ENCODE results near the gene RBM12. TPM values are rescaled to one million over a fixed set of nuclear protein-coding genes. Genes with fewer than 3 reads are reported as not detected.

Gene RBM12
- total RNA-seq, 1 experiment from 2014 or later, result 142 TPM

DNA sequence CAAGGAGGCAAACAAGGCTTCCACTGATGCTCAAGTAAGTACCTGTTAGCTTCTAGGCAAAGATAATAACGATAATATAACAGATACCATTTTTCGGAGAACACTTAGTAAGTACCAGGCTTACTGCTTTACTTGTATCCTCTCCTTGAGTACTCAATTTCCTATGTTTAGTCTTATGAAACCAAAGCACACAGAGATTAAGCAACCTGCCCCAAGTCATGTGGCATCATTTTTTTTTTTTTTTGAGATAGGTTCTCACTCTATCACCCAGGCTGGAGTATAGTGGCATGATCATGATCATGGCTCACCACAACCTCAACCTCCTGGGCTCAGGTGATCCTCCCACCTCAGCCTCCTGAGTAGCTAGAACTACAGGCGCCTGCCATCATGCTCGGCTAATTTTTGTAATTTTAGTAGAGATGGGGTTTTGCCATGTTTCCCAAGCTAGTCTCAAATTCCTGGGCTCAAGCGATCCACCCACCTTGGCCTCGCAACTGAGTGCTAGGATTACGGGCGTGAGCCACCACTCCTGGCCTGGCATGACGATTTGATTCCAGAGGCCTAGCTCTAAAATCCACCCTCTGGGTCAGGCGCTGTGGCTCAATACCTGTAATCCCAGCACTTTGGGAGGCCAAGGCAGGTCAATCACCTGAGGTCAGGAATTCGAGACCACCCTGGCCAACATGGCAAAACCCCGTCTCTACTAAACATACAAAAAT lies 35.1 kb downstream of the RBM12 start:
- no peaks in the 10 kb centered on the region for H3K4me1 ChIP-seq
- DNase-seq, result no peak
- H3K36me3 ChIP-seq, result peaks cover 74% of the 10 kb centered on the region
- no peak overlapping the region for H3K27ac ChIP-seq
- no peaks in the 10 kb centered on the region for H3K9me3 ChIP-seq (replicated peaks)
- no peak overlapping the region for H3K4me3 ChIP-seq
- no peaks in the 10 kb centered on the region for H3K27me3 ChIP-seq

DNA sequence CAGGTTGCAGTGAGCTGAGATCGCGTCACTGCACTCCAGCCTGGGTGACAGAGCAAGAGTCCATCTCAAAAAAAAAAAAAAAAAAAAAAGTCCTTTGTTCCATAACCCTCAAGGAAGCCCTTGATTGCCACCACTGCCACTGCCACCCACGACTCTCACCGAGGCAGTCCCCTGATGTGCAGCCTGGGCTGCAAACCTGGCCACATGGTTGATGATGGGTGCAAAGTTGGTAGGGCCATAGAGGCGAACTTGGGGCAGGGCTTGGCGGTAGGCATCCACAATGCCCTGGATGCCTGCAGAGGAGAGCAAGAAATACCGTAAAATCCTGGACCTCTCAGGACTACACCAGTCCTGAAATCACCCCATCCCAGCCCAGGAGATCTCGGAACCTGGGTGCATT lies 37.6 kb downstream of the RBM12 start:
- no peak overlapping the region for H3K27ac ChIP-seq
- H3K4me3 ChIP-seq, result no peak overlapping the region
- H3K27me3 ChIP-seq, result no peaks in the 10 kb centered on the region
- H3K36me3 ChIP-seq, result peaks cover 74% of the 10 kb centered on the region
- no peak for DNase-seq
- H3K4me1 ChIP-seq, result no peaks in the 10 kb centered on the region
- no peaks in the 10 kb centered on the region for H3K9me3 ChIP-seq (replicated peaks)

DNA sequence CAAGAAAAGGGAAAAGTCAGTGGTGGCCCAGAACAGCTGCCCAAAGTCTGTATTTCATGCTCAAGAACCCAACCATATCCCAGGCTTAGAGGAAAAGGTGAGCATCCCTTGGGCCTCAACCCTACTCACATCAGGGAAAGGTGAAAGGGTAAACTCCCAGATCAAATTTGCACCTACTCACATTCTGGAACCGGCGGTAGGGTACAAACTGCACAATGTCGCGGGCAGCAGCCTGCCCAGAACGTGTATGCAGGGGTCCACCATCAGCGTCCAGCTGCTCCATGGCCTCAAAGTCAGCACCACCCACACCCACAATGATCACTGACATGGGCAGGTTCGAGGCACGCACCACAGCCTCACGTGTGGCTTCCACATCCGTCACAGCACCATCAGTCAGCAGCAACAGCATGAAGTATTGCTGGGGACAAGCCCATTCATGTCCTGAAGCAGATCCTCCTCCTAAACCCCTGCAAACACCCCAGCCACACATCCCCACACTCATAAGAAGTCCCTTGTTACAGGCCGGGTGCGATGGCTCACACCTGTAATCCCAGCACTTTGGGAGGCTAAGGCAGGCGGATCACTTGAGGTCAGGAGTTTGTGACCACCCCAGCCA lies 38.2 kb downstream of the RBM12 start:
- Histone ChIP-seq H3K9me3 (replicated peaks) (no peaks in the 10 kb centered on the region), H3K27ac (no peak overlapping the region), H3K4me1 (no peaks in the 10 kb centered on the region), H3K27me3 (no peaks in the 10 kb centered on the region), H3K4me3 (no peak overlapping the region), H3K36me3 (peaks cover 77% of the 10 kb centered on the region)
- no peak for DNase-seq

DNA sequence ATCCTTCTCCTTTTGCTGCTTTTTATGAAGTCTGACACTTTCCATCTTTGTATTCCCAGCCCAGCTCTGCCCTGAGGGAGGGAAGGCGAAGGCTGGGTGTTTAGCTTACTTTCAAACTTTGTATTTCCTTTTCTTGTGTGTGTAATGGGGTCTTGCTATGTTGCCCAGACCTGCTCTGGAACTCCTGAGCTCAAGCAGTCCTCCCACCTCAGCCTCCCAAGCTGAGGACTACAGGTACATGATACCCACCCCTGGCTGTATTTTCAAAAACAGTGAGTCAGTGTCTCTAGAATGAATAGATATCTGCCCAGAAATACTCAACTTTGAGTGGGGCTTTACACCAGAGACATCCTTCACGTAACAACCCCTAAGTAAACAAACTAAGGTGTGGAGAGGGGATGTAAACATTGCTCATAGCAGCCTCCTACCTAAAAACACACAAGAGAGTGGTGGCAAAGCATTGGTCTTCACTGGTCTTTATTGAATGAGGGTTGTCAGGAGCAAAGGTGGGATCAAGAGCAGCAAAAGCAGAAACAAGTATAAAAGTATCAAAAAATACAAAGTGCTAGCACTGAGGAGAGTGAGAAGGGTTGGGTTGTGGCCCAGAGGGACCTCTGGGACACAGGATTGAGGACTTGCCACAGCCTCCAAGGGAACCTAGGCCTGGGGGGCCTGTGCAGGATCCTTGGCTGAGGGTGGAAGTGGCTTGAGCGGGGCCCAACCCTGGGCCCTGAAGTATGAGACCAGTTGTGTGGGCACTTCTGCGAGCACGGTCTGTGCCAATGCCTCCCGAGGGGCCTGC lies 38.9 kb downstream of the RBM12 start:
- no peak overlapping the region for H3K4me3 ChIP-seq
- no peak for DNase-seq
- H3K27me3 ChIP-seq, result no peaks in the 10 kb centered on the region
- peaks cover 77% of the 10 kb centered on the region for H3K36me3 ChIP-seq
- H3K9me3 ChIP-seq (replicated peaks), result no peaks in the 10 kb centered on the region
- H3K4me1 ChIP-seq, result no peaks in the 10 kb centered on the region
- no peak overlapping the region for H3K27ac ChIP-seq

DNA sequence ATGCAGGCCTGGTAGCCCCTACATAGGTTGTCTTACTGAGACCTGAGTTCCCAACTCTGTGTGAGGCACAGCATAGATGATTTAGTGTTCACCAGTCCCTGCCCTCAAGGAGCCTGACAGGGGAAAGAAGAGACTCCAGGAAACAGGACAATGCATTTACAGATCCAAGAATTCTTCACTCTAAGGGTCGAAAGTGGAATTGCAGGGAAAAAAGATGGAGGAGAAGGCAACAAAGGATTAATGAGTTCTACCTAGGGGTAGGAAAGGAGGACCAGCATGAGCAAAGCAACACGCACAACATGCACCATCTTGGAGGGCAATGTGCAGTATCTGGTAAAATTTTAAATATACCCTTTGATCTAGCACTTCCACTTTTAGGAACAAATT lies 43.1 kb downstream of the RBM12 start:
- Histone ChIP-seq H3K27me3 (no peaks in the 10 kb centered on the region), H3K9me3 (replicated peaks) (no peaks in the 10 kb centered on the region), H3K36me3 (peaks cover 40% of the 10 kb centered on the region), H3K4me3 (no peak overlapping the region), H3K27ac (no peak overlapping the region), H3K4me1 (peaks cover 2% of the 10 kb centered on the region; the same call in 1 of the 2 replicates)
- peak in 1 of 2 experiments; percentile 25 for DNase-seq

DNA sequence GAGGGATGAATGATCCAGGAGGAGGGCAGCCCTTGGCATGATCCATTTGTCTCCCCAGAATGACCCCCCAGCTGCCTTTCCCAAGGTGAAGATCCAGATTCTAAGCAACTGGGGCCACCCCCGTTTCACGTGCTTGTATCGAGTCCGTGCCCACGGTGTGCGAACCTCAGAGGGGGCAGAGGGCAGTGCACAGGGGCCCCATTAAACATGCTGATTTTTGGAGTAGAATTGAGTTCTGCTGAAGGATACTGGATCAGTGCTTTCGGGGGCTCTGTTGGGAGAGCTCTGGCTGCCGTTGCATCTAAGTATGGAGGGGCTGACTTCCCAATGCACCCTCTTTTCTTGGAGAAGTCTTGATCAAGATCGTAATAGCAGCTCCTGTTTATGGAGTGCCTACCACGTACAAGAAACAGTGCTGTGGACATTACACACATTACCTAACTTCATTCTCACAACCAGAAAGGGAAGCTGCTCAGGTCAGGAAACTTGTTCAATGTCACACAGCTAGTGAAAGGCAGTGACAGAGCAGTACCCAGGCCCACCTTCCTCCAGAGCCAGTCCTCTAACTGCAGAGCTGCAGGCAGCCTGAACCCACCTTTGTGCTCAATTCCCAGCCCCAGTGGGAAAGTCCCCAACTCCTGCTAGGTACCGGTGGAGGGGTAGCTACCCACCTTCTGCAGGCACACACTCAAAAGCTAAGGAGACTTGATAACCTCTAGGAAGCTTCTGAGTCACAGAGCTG lies 43.7 kb downstream of the RBM12 start:
- peaks cover 2% of the 10 kb centered on the region; the same call in 1 of the 2 replicates for H3K4me1 ChIP-seq
- H3K36me3 ChIP-seq, result peaks cover 35% of the 10 kb centered on the region
- no peak for DNase-seq
- H3K4me3 ChIP-seq, result no peak overlapping the region
- no peaks in the 10 kb centered on the region for H3K9me3 ChIP-seq (replicated peaks)
- H3K27me3 ChIP-seq, result no peaks in the 10 kb centered on the region
- H3K27ac ChIP-seq, result no peak overlapping the region

DNA sequence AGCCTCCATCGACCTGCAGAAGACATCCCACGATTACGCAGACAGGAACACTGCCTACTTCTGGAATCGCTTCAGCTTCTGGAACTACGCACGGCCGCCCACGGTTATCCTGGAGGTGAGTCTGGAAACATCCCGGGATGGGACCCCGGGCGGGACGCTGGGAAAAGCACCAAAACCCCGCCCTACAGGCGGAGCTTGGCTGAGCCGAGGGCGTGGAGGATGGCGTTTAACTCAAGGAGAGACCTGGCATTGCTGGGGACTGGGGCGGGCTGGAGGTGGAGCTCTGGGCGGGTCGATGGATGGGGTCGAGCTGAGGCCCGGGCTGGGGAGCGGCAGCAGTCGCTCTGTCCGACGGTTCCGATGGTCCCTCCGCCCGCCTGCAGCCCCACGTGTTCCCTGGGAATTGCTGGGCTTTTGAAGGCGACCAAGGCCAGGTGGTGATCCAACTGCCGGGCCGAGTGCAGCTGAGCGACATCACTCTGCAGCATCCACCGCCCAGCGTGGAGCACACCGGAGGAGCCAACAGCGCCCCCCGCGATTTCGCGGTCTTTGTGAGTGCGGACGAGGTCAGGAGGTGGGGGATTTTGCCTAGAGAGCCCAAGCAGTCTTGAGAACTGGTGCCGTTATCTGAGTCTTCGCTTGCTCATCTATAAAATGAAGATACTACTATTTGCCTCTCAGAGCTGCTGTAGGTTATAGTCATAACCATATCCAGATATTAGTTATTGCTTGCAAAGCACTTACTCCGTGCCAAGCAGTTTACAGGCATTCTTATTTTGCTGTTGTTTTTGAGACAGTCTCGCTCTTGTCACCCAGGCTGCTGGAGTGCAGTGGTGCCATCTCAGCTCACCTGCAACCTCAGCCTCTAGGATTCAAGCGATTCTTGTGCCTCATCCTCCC lies 45.3 kb downstream of the RBM12 start:
- H3K27ac ChIP-seq, result no peak overlapping the region

DNA sequence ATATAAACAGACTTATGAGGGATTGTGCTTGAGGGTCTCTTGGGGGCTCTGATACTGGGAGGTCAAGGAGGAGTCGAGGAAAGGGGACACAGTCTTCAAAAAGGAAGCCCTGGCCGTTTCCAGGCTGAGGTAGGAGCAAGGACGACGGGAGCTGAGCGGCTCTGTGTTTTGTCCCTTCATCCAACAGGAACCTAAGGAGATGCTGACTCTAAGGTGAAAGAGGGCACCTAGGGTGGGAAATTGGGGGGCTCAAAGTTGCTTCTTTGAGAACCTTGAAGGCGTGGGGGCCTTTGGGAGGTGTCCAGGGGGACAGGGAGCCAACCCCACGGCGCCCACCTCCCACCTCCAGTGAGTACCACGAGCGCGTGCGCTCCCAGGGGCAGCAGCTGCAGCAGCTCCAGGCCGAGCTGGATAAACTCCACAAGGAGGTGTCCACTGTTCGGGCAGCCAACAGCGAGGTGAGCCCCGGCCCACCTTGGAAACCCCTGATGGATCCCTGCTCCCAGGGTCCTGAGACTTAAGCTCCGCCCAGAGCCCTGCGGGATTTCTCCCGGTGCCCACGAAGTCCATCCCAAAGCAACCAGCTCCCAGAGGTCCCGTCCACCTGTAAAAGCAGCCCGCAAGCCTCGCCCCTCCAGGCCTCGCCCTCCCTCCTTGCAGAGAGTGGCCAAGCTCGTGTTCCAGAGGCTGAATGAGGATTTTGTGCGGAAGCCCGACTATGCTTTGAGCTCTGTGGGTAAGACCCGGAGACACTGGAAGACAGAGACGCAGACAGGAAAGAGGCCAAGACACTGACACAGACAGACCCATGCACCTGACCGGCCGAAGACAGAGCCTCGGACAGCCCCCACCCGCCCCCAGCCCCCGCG lies 46.2 kb downstream of the RBM12 start:
- peaks cover 16% of the 10 kb centered on the region for H3K36me3 ChIP-seq
- no peak overlapping the region for H3K27ac ChIP-seq
- H3K4me3 ChIP-seq, result peak overlapping the region; percentile 15
- peaks cover 2% of the 10 kb centered on the region; the same call in 1 of the 2 replicates for H3K4me1 ChIP-seq
- H3K27me3 ChIP-seq, result no peaks in the 10 kb centered on the region
- DNase-seq, result peak; percentile 26 to 40
- no peaks in the 10 kb centered on the region for H3K9me3 ChIP-seq (replicated peaks)

More for the DNA sequence above, 45.3 kb downstream of the RBM12 start:
- H3K4me3 ChIP-seq, result peak overlapping the region; percentile 51
- no peaks in the 10 kb centered on the region for H3K27me3 ChIP-seq
- H3K36me3 ChIP-seq, result peaks cover 21% of the 10 kb centered on the region
- no peaks in the 10 kb centered on the region for H3K9me3 ChIP-seq (replicated peaks)
- DNase-seq, result peak; percentile 78 to 79
- peaks cover 2% of the 10 kb centered on the region; the same call in 1 of the 2 replicates for H3K4me1 ChIP-seq

DNA sequence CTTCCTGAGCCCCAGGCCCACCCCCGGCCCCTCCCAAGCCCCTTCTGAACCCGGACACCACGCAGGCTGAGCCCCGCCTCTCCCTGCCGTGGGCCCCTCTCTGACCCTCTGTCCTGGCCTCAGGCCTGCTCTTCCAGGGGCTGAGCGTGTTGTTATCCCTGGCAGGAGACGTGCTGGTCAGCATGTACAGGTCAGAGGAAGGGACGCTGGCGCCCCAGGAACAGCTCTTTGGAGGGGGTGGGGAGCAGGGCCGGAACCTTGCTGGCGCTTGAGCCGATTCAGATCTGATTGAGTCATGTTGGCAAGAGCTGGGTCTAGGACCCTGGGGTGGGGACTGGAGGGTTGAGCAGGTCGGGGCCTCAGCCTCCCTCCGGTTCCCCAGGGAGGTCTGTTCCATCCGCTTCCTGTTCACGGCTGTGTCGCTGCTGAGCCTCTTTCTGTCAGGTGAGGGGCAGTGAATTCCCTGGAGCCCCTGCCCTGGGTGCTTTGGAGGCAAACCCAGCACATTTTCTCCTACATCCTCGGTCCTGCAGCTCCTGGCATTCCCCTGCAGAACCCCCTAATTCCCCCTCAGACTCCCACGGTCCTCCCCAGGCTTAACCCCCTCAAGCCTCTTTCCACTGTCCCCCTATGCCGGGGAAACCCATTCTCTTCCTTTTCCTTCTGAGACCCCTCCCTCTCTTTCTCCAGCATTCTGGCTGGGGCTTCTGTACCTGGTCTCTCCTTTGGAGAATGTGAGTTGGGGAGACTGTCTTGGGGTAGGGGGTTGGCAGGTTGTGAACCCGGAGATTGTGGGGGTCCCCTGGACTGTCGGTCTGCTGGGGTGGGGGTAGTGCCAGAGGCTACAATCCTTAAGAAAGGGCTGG lies 47.1 kb downstream of the RBM12 start:
- H3K9me3 ChIP-seq (replicated peaks), result no peaks in the 10 kb centered on the region
- no peaks in the 10 kb centered on the region for H3K27me3 ChIP-seq
- H3K27ac ChIP-seq, result peak overlapping the region; percentile 60
- peaks cover 2% of the 10 kb centered on the region; the same call in 1 of the 2 replicates for H3K4me1 ChIP-seq
- H3K36me3 ChIP-seq, result peaks cover 16% of the 10 kb centered on the region
- peak; percentile 79 to 83 for DNase-seq
- H3K4me3 ChIP-seq, result peak overlapping the region; percentile 56

DNA sequence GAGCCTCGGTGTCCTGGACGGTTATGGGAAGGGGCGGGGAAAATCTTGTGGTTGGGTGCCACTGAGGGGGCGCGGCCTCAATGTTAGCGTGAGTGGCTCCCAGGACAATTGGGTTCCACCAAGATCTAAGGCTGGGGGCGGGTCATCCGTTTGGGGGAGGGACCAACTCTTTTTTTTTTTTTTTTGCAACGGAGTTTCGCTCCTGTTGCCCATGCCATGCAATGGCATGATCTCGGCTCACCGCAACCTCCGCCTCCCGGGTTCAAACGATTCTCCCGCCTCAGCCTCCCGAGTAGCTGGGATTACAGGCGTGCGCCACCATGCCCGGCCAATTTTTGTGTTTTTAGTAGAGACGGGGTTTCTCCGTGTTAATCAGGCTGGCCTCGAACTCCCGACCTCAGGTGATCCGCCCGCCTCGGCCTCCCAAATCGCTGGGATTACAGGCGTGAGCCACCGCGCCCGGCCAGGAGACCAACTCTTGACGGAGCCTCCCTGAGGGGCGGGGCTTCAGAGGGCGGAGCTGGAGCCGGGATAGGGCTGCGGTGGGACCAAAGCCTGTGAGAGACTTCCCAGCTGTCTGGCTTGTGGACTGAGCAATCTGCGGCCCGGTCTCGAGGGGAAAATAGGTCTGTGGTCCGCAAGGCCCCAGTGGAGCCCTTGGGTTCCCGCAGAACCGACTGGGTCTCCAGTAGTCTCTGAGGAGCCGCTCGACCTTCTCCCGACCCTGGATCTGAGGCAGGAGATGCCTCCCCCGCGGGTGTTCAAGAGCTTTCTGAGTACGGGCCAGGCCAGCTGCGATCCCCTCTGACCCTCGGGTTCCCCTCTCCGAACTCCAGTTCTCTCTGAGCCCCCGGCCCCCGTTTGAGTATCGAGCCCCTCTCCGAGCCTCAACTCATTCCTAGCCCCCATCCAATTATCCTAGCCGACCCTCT lies 48.0 kb downstream of the RBM12 start:
- Histone ChIP-seq H3K4me3 (peak overlapping the region; percentile 56), H3K36me3 (peaks cover 11% of the 10 kb centered on the region; the same call in 1 of the 2 replicates), H3K27me3 (no peaks in the 10 kb centered on the region), H3K9me3 (replicated peaks) (no peaks in the 10 kb centered on the region), H3K4me1 (peaks cover 2% of the 10 kb centered on the region; the same call in 1 of the 2 replicates), H3K27ac (peak overlapping the region; percentile 60)
- DNase-seq, result peak; percentile 91 to 93

DNA sequence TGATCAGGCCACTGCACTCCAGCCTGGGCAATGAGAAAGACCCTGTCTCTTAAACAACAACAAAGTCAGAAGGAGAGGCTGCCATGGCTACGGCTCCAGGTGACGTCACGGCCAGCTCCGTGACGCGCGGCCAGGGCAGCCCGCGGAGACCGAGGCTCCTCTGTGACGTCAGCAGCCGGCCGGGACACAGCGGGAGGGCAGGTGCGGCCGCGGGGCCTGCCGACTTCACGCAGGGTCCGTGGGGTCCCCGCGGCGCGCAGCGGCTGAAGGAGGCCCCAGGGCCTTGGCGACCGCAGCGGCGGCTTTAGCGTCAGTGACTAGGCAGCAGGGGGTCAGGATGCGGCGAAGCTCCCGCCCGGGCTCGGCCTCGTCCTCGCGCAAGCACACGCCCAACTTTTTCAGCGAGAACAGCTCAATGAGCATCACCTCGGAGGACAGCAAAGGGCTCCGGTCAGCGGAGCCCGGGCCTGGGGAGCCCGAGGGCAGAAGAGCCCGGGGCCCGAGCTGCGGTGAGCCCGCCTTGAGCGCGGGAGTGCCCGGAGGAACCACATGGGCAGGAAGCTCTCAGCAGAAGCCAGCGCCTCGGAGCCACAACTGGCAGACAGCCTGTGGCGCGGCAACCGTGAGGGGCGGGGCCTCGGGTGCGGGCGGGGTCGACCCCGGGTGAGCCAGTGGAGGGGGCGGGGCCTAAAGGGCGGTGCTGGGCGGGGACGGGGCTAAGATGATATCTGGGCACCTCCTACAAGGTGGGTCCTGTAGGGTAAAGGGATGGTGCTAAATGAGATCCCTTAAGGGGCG lies 48.8 kb downstream of the RBM12 start, which contains the start of gene SPAG4:
TSS of gene SPAG4 (plus strand) at position 163 of the 798 bp plus-strand sequence. CDS start at position 338, 175 bp downstream.
- DNase-seq, result peak; percentile 100
- Histone ChIP-seq H3K27ac (peak within 1 kb of the TSS; percentile 86), H3K4me3 (peak within 1 kb of the TSS; percentile 63), H3K27me3 (no peaks in the 10 kb centered on the region), H3K9me3 (replicated peaks) (no peaks in the 10 kb centered on the region), H3K36me3 (peaks cover 2% of the 10 kb centered on the region; the same call in 1 of the 2 replicates), H3K4me1 (peaks cover 2% of the 10 kb centered on the region; the same call in 1 of the 2 replicates)

All from SJCRH30 (cell line).